Activated naive CD4-positive, alpha-beta T cell treated with anti-CD3 and anti-CD28 coated beads, Interleukin-2, amount 10 ng/mL, durations not matched to agents 7 days and 5 days (primary cell): ENCODE data around the gene PLA2G6.
"Not testable (repeated sequence)": the region's sequence is repeated elsewhere in the genome, so short reads cannot be mapped to it uniquely, and the experiment has no call there.

Experiments used
- CTCF ChIA-PET: fragments of 350-600 bp; sonication (Branson Sonifier 250); formaldehyde crosslinking; loops from one replicate; lab custom pipeline; 2021; ENCODE audit warnings: antibody characterized with exemption; lab: Charles Lee
- DNase-seq: peaks from one replicate; pipeline ENCODE4 v3.0.0-alpha.2; 2020
- H3K27ac Mint-ChIP-seq: one replicate; pipeline ENCODE4 v1.8.0; 2021; ENCODE audit warnings: mild to moderate bottlenecking, moderate library complexity, mixed read lengths
- H3K27me3 Mint-ChIP-seq: one replicate; pipeline ENCODE4 v1.8.0; 2021; ENCODE audit warnings: mild to moderate bottlenecking, mixed read lengths
- H3K36me3 Mint-ChIP-seq: one replicate; pipeline ENCODE4 v1.8.0; 2021; ENCODE audit warnings: mixed read lengths
- H3K4me1 Mint-ChIP-seq: one replicate; pipeline ENCODE4 v1.8.0; 2021; ENCODE audit warnings: mixed read lengths
- H3K4me3 Mint-ChIP-seq: one replicate; pipeline ENCODE4 v1.8.0; 2021; ENCODE audit warnings: mild to moderate bottlenecking, moderate library complexity, mixed read lengths
- H3K9me3 Mint-ChIP-seq: one replicate; pipeline ENCODE4 v1.8.0; 2021; ENCODE audit warnings: mixed read lengths

The PLA2G6 gene

DNA sequence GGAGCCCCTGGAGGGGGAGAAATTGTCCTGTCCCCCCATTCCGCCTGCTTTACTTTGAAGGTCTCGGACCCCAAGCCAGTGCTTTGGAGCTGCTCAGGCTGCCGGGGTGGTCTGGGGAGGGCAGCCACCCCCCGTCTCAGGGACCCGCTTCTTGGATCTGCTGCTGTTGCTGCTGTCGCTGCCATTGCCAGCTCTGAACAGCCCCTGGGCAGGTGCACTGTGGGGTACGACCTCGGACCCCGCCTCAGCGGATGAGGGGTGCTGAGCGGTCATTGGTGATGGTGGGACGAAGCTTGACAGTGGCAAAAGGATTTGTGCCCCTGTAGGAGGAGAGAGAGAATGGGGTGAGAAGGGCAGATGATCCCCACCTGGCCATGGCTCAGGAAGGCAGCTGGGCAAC is 96.6 kb downstream of the PLA2G6 start:
- Mint-ChIP-seq H3K4me3 (no peak overlapping the region), H3K9me3 (no peaks in the 10 kb centered on the region), H3K36me3 (no peaks in the 10 kb centered on the region), H3K4me1 (no peaks in the 10 kb centered on the region), H3K27me3 (peaks cover 69% of the 10 kb centered on the region), H3K27ac (no peak overlapping the region)
- no peak for DNase-seq
- CTCF ChIA-PET = no interaction called here

DNA sequence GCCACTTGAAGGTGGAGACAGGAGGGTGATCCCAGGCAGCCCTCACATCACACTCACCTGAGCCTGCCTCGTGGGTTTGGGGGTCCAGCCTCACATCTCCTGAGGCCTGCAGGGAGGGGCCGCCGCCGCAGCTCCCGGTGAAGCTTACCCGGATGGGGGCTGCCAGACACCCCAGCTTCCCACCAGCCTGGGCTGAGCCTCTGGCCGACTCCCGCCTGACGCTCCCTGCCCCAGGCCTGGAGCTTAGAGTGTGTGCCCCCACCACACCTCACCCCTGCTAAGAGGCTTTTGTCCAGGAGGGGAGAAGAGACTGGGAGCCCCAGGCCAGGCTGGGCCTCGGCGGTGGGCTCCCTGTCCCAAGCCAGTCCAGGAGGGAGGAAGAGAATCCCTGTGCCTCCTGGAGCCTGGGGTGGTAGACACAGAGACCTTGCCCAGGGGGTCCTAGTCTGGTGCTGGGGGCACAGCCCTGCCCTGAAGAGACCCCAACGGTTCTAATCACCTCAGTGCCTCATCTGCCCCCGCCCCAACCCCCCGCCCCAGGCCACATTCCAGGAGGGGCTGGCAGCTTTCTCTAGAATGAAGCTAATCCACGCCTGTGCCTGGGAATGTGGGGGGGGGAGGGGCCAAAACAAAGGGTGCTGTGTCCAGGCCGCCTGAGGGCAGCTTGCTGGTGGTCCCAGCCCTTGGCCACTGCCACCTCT is 97.5 kb downstream of the PLA2G6 start, which contains the start of gene SLC16A8:
TSS of gene SLC16A8 (minus strand) at position 254 of the 701 bp plus-strand sequence. CDS start 1,311 bp downstream, outside the sequence.
- no peak for DNase-seq
- CTCF ChIA-PET = no interaction called here
- Mint-ChIP-seq H3K4me3 (no peak within 1 kb of the TSS), H3K4me1 (no peaks in the 10 kb centered on the region), H3K27me3 (peaks cover 74% of the 10 kb centered on the region), H3K27ac (no peak within 1 kb of the TSS), H3K36me3 (no peaks in the 10 kb centered on the region), H3K9me3 (no peaks in the 10 kb centered on the region)

DNA sequence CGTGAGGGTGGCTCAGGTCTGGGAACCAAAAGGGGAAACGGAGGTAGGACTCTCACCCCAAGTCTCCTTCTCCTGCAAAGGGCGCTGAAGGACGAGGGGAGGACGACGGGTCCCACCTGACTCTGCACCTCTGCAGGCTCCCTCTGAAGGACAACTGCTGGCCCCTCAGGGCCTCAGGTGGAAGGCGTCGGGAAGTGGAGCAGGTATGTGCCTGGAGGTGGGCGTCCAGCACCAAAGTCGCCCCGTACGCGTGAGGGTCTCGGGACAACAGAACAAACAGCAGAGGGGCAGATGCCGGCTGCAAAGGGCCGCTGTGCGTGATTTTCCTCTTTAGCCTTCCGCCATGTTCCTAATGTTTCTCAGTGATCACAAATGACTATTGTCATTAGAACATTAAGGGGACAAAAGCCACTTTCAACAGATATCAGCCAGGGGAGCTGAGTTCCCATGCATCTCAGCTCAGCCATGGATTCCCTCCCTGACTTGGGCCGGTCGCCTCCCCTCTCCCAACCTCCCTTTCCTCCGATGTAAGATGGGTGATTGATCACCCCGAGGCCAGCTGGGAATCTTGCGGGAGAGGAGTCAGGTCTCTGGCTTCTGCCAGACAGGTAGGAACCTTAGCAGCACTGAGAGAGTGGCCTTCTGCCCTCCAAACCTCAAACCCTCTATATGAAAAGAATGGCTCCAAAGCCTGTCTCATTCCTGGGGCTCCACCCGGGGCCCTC is 98.5 kb downstream of the PLA2G6 start:
- Mint-ChIP-seq H3K4me3 (no peak overlapping the region), H3K4me1 (no peaks in the 10 kb centered on the region), H3K27me3 (peaks cover 74% of the 10 kb centered on the region), H3K9me3 (no peaks in the 10 kb centered on the region), H3K36me3 (no peaks in the 10 kb centered on the region), H3K27ac (no peak overlapping the region)
- DNase-seq = no peak
- CTCF ChIA-PET = no interaction called here

DNA sequence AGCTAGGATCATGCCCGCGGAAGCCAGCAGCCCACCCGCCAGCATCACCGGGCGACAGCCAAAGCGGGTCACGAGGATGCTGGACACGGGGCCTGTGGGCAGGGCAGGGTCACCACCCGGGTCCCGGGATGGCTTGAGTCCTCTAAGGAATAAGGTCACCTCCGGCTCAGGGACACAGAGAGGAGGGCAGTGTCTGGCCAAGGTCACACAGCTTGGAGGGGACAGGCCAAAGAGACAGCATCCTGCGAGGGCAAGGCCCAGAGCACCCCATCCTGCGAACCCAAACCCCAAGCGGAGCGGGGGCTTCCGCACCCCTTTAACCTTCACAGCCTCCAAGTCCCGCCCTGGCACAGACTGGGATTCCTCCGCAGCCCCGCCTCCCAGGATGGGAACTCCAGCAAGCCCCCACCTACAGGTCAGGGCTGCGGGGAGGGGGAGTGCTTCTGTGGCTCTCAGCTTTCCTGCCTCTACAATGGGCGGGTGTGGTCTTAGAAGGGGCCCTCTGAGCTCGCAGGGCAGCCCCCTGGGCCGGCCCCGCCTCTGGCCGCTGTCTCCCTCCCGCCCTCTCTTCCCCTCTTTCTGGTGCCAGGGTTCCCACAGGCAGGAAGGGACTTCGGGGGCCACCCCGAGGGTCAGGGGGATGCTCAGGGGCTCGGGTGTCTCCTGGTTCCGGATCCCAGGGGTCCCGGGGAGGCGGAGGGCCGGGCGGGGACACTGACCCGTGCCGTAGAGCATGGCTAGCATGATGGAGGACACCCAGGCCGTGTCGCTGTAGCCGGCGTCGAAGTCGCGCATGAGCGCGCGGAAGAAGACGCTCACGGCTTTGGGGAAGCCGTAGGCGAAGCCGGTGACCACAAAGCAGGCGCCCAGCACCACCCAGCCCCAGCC is 99.4 kb downstream of the PLA2G6 start:
- no peak for DNase-seq
- H3K27me3 Mint-ChIP-seq = peaks cover 70% of the 10 kb centered on the region
- CTCF ChIA-PET = no interaction called here

DNA sequence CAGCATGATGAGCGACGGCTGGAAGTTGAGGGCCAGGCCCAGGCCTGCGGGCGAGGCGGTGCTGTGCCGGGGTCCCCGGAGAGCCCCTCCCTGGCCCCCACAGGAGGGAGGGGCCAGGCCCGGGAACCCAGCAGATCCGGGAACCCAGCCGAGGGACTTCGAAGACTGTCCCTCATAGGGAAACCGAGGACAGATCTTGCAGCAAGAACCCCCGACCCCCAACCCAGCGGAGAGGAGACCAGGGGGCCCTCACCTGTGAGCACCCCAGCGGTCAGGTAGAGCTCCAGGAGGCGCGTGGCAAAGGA is 100.0 kb downstream of the PLA2G6 start:
- H3K36me3 Mint-ChIP-seq = no peaks in the 10 kb centered on the region
- no peak for DNase-seq
- H3K4me3 Mint-ChIP-seq = no peak overlapping the region
- H3K4me1 Mint-ChIP-seq = no peaks in the 10 kb centered on the region
- CTCF ChIA-PET = no interaction called here
- H3K9me3 Mint-ChIP-seq = no peaks in the 10 kb centered on the region
- H3K27me3 Mint-ChIP-seq = peaks cover 70% of the 10 kb centered on the region
- no peak overlapping the region for H3K27ac Mint-ChIP-seq

More for the DNA sequence above, 99.4 kb downstream of the PLA2G6 start:
- Mint-ChIP-seq H3K27ac (no peak overlapping the region), H3K36me3 (no peaks in the 10 kb centered on the region), H3K9me3 (no peaks in the 10 kb centered on the region), H3K4me1 (no peaks in the 10 kb centered on the region), H3K4me3 (no peak overlapping the region)

DNA sequence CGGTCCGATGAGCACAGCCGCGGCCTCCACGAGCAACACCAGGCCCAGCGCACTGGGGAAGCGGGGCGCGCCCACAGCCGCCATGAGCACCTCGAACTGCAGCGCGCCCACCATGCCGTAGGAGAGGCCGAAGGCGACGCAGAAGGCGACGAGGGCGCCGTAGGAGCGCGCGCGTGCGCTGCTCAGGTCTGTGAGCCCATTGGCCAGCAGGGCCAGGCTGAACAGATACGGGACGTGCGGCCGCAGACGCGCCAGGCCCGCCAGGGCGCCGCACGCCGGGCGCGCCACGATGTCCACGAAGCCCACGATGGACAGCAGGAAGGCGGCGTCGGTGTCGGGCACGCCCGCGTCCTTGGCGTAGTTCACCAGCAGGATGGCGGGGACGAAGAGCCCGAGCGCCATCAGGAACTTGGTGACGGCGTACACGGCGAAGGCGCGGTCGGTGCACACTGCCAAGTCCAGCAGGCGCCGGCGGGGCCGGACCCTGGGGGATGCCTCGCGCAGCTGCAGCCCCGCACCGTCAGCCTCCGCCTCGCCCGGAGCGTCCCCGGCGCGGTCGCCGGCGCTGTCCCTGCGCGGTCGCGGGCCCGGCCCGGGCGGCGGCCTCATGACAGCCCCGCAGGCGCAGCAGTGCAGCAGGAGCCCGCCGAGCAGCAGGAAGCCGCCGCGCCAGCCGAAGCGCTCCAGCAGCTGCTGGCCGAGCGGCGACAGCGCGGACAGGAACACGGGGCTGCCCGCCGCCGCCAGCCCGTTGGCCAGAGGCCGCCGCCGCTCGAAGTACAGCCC is 100.6 kb downstream of the PLA2G6 start:
- H3K27me3 Mint-ChIP-seq = peaks cover 70% of the 10 kb centered on the region
- H3K27ac Mint-ChIP-seq = no peak overlapping the region
- no peaks in the 10 kb centered on the region for H3K36me3 Mint-ChIP-seq
- H3K4me1 Mint-ChIP-seq = no peaks in the 10 kb centered on the region
- H3K4me3 Mint-ChIP-seq = no peak overlapping the region
- H3K9me3 Mint-ChIP-seq = no peaks in the 10 kb centered on the region
- CTCF ChIA-PET = no interaction called here
- peak; percentile 29 for DNase-seq

DNA sequence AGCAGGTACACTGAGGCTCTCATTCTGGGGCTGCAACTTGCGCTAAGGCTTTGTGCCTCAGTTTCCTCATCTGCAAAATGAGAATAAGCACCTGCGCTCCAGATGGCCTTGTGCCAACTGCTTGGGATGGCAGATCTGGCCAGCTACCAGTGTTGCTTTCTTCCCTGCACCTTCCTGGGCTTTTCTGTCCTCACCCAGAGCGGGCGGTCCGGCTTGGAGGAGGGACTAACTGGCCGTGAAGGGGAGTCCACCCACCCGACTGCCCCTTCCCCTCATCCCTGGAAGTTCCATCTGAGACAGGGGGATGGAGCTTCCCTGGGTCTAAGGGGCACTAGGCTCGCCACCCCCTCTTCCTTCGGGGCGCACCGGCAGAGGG is 101.2 kb downstream of the PLA2G6 start:
- Mint-ChIP-seq H3K4me3 (no peak overlapping the region), H3K27me3 (peaks cover 67% of the 10 kb centered on the region), H3K9me3 (no peaks in the 10 kb centered on the region), H3K36me3 (no peaks in the 10 kb centered on the region), H3K27ac (no peak overlapping the region), H3K4me1 (no peaks in the 10 kb centered on the region)
- DNase-seq = no peak
- CTCF ChIA-PET = no interaction called here

DNA sequence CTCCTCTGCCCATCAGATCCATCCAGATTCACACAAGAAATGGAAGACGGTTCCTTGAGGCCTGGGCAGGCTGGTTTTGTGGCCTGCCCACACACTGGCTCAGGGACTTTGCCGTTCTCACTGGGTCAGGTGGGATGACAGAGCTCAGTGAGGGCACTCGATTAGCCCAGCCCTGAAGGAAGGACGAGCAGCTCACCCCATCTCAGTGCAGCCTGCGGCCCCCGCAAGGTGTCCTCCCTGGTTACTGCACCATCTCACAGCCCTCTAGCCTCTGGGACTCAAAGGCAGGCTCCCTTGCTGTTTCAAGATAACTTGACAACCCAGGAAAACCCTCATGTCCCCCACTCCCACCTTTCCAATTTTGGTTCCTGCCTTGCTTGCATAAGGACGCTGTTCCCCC is 101.8 kb downstream of the PLA2G6 start:
- CTCF ChIA-PET = no interaction called here
- no peaks in the 10 kb centered on the region for H3K36me3 Mint-ChIP-seq
- no peak overlapping the region for H3K27ac Mint-ChIP-seq
- no peak for DNase-seq
- no peaks in the 10 kb centered on the region for H3K9me3 Mint-ChIP-seq
- H3K4me3 Mint-ChIP-seq = no peak overlapping the region
- H3K27me3 Mint-ChIP-seq = peaks cover 60% of the 10 kb centered on the region
- H3K4me1 Mint-ChIP-seq = no peaks in the 10 kb centered on the region

DNA sequence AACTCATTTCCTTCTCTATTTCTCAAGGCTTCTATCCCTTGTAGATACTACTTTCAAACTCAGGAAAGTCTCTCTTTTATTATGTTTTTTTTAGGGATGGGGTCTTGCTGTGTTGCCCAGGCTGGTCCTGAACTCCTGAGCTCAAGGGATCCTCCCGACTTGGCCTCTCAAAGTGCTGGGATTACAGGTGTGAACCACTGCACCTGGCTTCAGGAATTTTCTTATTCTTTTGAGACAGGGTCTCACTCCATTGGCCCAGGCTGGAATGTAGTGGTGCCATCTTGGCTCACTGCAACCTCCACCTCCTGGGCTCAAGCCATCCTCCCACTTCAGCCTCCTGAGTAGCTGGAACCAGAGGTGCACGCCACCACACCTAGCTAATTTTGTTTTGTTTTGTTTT is 102.4 kb downstream of the PLA2G6 start:
- DNase-seq, H3K36me3 Mint-ChIP-seq, H3K9me3 Mint-ChIP-seq, H3K4me1 Mint-ChIP-seq, H3K4me3 Mint-ChIP-seq, CTCF ChIA-PET, H3K27ac Mint-ChIP-seq: not testable (repeated sequence)
- peaks cover 54% of the 10 kb centered on the region for H3K27me3 Mint-ChIP-seq

DNA sequence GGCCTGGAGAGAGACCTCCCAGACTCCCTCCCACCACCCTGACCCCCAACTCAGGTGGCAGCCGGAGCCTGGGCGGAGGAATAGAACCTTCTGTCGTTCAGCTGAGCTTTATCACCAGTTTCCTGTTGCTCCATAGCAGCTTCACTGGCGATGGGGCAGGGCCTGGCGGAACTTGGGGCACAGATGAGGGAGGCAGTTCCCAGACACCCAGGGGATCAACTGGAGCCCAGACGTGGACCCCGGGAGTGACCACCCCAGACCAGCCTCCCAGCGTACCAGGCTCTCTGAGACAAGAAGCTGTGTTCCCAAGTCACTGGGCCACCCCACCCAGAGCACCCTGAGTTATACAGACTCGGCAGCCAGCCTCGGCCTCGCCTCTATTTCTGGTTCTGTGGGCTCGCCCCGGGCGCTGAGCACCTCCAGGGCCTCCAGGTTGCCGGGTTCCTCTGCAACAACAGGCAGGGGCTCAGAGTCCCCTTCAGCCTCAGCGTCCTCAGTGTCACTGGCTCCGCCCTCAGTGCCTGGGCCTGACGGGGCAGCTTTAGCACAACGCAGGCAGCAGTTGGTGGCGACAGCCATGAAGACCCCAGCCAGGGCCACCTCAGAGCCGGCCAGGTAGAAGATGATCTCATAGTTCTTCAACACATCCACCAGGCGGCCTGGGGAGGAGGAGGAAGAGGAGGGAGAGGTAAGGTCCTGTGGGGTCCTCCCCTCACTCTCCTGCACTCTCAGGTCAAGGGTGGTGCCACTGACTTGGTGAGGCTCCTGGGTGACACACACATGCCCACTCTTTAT is 103.4 kb downstream of the PLA2G6 start:
- Mint-ChIP-seq H3K9me3 (no peaks in the 10 kb centered on the region), H3K4me1 (no peaks in the 10 kb centered on the region), H3K27me3 (peaks cover 45% of the 10 kb centered on the region), H3K27ac (no peak overlapping the region), H3K36me3 (no peaks in the 10 kb centered on the region), H3K4me3 (no peak overlapping the region)
- CTCF ChIA-PET = no interaction called here
- DNase-seq = no peak

DNA sequence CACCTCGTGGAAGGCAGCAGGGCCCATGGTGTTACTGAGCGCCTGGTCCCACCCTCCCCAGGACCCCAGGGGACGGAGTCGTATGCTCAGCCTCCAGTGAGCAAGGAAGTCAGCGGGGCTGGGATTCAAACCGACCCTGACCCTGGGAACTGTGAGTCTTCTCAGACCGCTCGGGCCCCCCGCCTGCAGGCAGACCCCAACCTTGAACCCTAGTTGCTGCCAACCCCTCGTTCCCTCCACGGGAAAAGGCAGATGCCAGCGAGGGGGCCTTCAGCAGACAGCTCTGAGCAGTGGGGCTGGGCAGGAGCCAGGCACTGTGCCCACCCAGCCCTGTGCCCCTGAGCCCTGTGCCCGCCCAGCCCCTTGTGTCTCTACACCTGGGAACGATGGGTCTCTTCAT is 104.0 kb downstream of the PLA2G6 start:
- H3K9me3 Mint-ChIP-seq = no peaks in the 10 kb centered on the region
- H3K4me1 Mint-ChIP-seq = no peaks in the 10 kb centered on the region
- DNase-seq = no peak
- H3K36me3 Mint-ChIP-seq = no peaks in the 10 kb centered on the region
- no peak overlapping the region for H3K27ac Mint-ChIP-seq
- peaks cover 38% of the 10 kb centered on the region for H3K27me3 Mint-ChIP-seq
- CTCF ChIA-PET = no interaction called here
- H3K4me3 Mint-ChIP-seq = no peak overlapping the region

DNA sequence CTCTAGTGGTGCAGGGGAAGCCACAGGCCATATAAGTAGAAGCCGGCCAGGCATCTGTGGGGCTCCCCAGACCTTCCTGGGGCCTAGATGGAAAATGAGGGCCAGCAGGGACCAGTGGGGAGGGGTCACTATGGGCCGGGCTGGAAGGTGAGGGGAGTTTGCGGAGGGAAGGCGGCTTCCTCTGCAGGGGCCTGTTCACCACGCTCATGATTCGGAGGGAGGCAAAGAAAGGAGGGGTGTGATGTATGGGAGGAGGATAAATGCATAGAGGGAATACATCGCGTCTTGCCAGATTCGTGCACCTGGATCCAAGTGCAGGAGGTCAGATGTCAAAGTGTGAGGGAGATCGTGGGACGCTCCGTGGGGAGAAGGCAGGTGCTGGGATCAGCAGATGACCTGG is 104.5 kb downstream of the PLA2G6 start:
- Mint-ChIP-seq H3K27ac (no peak overlapping the region), H3K36me3 (no peaks in the 10 kb centered on the region), H3K4me3 (no peak overlapping the region), H3K9me3 (no peaks in the 10 kb centered on the region), H3K27me3 (peaks cover 33% of the 10 kb centered on the region), H3K4me1 (no peaks in the 10 kb centered on the region)
- CTCF ChIA-PET = no interaction called here
- DNase-seq = no peak

DNA sequence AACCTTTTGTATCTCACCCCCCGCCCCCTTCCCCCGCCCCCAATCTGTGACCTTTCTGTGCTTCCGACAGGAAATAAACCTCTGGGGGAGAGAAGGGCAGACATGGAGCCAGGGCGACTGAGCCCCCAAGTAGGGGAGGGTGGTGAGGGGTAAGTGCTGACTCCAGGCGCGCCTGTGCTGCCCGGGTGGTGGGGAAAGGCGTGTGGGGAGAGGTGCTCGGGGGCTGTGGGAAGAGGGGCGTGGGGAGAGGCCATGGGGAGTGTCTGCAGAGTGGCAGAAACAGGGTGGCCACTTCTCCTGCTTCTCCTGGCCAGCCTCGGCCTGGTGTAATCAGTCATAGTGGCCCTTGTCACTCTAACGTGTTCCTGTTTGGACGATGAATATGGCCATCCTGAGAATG is 105.7 kb downstream of the PLA2G6 start:
- Mint-ChIP-seq H3K4me1 (no peaks in the 10 kb centered on the region), H3K9me3 (no peaks in the 10 kb centered on the region), H3K36me3 (no peaks in the 10 kb centered on the region), H3K27ac (no peak overlapping the region), H3K27me3 (peaks cover 22% of the 10 kb centered on the region), H3K4me3 (no peak overlapping the region)
- no peak for DNase-seq
- CTCF ChIA-PET = no interaction called here
